ENCODE data around the gene GAS7. TPM values are rescaled to one million over a fixed set of nuclear protein-coding genes. Genes with fewer than 3 reads are reported as not detected.

GAS7 gene
- total RNA-seq, 1 experiment from 2014 or later: 6.0 TPM

- no peak overlapping the region for H3K4me3 Mint-ChIP-seq
- Histone ChIP-seq H2BK120ac (ENCODE audit: low read depth, low read length, poor library complexity, severe bottlenecking) (no peak overlapping the region), H2AFZ (ENCODE audit: low read length) (no peak overlapping the region), H4K91ac (ENCODE audit: insufficient read length, low read depth, low read length) (no peak overlapping the region), H2BK12ac (ENCODE audit: insufficient read length, low read depth, low read length) (no peak overlapping the region), H3K27me3 (ENCODE audit: insufficient read depth, low read length) (no peaks in the 10 kb centered on the region), H3K23me2 (ENCODE audit: insufficient read length, low read depth, low read length, poor library complexity, severe bottlenecking) (no peaks in the 10 kb centered on the region), H4K20me1 (ENCODE audit: control insufficient read depth, insufficient read depth, insufficient read length) (no peaks in the 10 kb centered on the region), H3K79me2 (ENCODE audit: insufficient read depth, low read length) (no peaks in the 10 kb centered on the region), H2BK20ac (ENCODE audit: low read depth, low read length, poor library complexity, severe bottlenecking) (no peak overlapping the region), H3K4me2 (ENCODE audit: insufficient read depth, insufficient read length, low read length) (no peak overlapping the region), H3K27ac (ENCODE audit: insufficient read length, low read depth, low read length) (no peak overlapping the region), H3K18ac (ENCODE audit: insufficient read length, low read depth, low read length) (no peak overlapping the region), H3K4ac (ENCODE audit: low read depth, low read length) (no peak overlapping the region), H2BK5ac (ENCODE audit: insufficient read length, low read length) (no peak overlapping the region), H3K9ac (ENCODE audit: extremely low read depth, insufficient read length, low read length) (no peak overlapping the region), H3K4me1 (ENCODE audit: insufficient read depth, low read length) (no peaks in the 10 kb centered on the region), H2AK5ac (ENCODE audit: insufficient read length, low read length) (no peak overlapping the region), H3K23ac (ENCODE audit: insufficient read length, low read depth, low read length) (no peak overlapping the region), H3K56ac (ENCODE audit: insufficient read length, low read depth, low read length) (no peak overlapping the region), H2BK15ac (ENCODE audit: low read depth, low read length) (no peak overlapping the region), H3K9me3 (ENCODE audit: control insufficient read depth, low read depth, low read length) (no peaks in the 10 kb centered on the region), H3K14ac (ENCODE audit: insufficient read depth, low read length) (no peak overlapping the region), H4K5ac (ENCODE audit: insufficient read length, low read depth, low read length) (no peak overlapping the region), H4K8ac (replicated peaks; ENCODE audit: insufficient read length, low read depth, low read length) (no peak overlapping the region), H3T11ph (ENCODE audit: low read length) (no peak overlapping the region), H3K79me1 (ENCODE audit: insufficient read depth, low read depth, low read length, poor library complexity, severe bottlenecking) (no peaks in the 10 kb centered on the region)
- no peaks in the 10 kb centered on the region; the same call in 1 of the 2 replicates for H3K27me3 Mint-ChIP-seq (ENCODE audit: low read depth)
- no peaks in the 10 kb centered on the region; a peak in 1 of 5 replicates for H3K9me3 Mint-ChIP-seq
- H3K4me1 Mint-ChIP-seq: peaks cover 0 to 6% of the 10 kb centered on the region in 2 experiments; a peak in 3 of 4 replicates
- no peak for DNase-seq
- no peak overlapping the region for H3K27ac Mint-ChIP-seq
- no CpG with 5 or more reads among the region's 19 CpGs for WGBS (ENCODE audit: extremely low coverage, insufficient read length, low lambda C conversion rate)
- H3K36me3 Mint-ChIP-seq (ENCODE audit: insufficient read depth in 1 of 3, low read depth in 3 of 3): no peaks in the 10 kb centered on the region
- TF ChIP-seq CTCF (conservative IDR thresholded peaks at IDR 0.05): no peak
Measured at GRCh38 chr17:9917801-9918200, 280.6 kb downstream of the GAS7 start.
